Fibroblast of villous mesenchyme (primary cell): ENCODE results near the gene ZNF800. TPM values are rescaled to one million over a fixed set of nuclear protein-coding genes. Genes with fewer than 3 reads are reported as not detected.
"Not testable (repeated sequence)": the region's sequence is repeated elsewhere in the genome, so short reads cannot be mapped to it uniquely, and the experiment has no call there.

Experiments used
- DNase-seq: peaks from one replicate; pipeline ENCODE4 v3.0.0-alpha.2; 2010; ENCODE audit warnings: low read depth
- H3K4me3 ChIP-seq: 2 replicates; pipeline ENCODE4 v1.5.1; 2011; ENCODE audit warnings: low read depth, mild to moderate bottlenecking, low read length
- CTCF ChIP-seq: IDR thresholded peaks from 2 replicates; pipeline ENCODE4 v1.5.1; 2012; ENCODE audit warnings: low read depth, mild to moderate bottlenecking, low read length; ENCODE audit not compliant: insufficient read depth
- total RNA-seq: library from RNA; depleted of rRNA; stranded (reverse); fragments of >200 nt; gene quantifications from 2 replicates; pipeline ENCODE4 v1.2.3, GENCODE V29; 2012

Gene ZNF800
- total RNA-seq, result 19.3 and 24.6 TPM in 2 replicates

- peak within 1 kb of the TSS; percentile 95 for H3K4me3 ChIP-seq
- TF ChIP-seq CTCF, result no peak
- peak; percentile 85 for DNase-seq
Observed at GRCh38 chr7:127392566-127393367, at the start of gene ZNF800. ZNF800 (minus strand) TSS chr7:127392708; CDS start chr7:127391557, 1,151 bp downstream.

- DNase-seq, result no peak
- TF ChIP-seq CTCF, result no peak
- no peak overlapping the region for H3K4me3 ChIP-seq
Observed at GRCh38 chr7:127440206-127440605, 47.7 kb upstream of the ZNF800 start.

- TF ChIP-seq CTCF, result no peak
- DNase-seq, result no peak
- no peak overlapping the region for H3K4me3 ChIP-seq
Observed at GRCh38 chr7:127438836-127439235, 46.3 kb upstream of the ZNF800 start.

- H3K4me3 ChIP-seq, result no peak overlapping the region
- peak; percentile 38 for DNase-seq
- no peak for TF ChIP-seq CTCF
Observed at GRCh38 chr7:127437837-127438236, 45.3 kb upstream of the ZNF800 start.

- DNase-seq, result no peak
- no peak for TF ChIP-seq CTCF
- H3K4me3 ChIP-seq, result no peak overlapping the region
Observed at GRCh38 chr7:127437241-127437640, 44.7 kb upstream of the ZNF800 start.

GRCh38 chr7:127429281-127429680 lies 36.8 kb upstream of the ZNF800 start:
- not testable (repeated sequence) for DNase-seq, H3K4me3 ChIP-seq

GRCh38 chr7:127419196-127419595 lies 26.7 kb upstream of the ZNF800 start:
- TF ChIP-seq CTCF, result no peak
- no peak for DNase-seq
- H3K4me3 ChIP-seq, result no peak overlapping the region
